ENCODE data around the gene ID3. TPM values are rescaled to one million over a fixed set of nuclear protein-coding genes. Genes with fewer than 3 reads are reported as not detected.
A peak's percentile ranks its signal among the peaks of the same experiment; 100 is the strongest.

ID3 gene
- total RNA-seq, 6 experiments from 2014 or later, result 560 to 690 (median 604) TPM

- DNase-seq, result peak; percentile 91
- peak overlapping the region; percentile 60 for H3K4me3 Mint-ChIP-seq
- H3K27me3 Mint-ChIP-seq (ENCODE audit: insufficient read depth), result peaks cover 2% of the 10 kb centered on the region
- H3K9me3 Mint-ChIP-seq, result no peaks in the 10 kb centered on the region
- H3K4me1 Mint-ChIP-seq (ENCODE audit: low read depth), result peaks cover 56% of the 10 kb centered on the region
- no peaks in the 10 kb centered on the region for H3K36me3 Mint-ChIP-seq (ENCODE audit: low read depth)
- peak overlapping the region; percentile 72 for H3K27ac Mint-ChIP-seq
- TF ChIP-seq CTCF (IDR thresholded peaks at IDR 0.05), result peak; percentile 95
Observed at GRCh38 chr1:23539698-23540266, 19.5 kb downstream of the ID3 start.

- Mint-ChIP-seq H3K4me3 (peak overlapping the region; percentile 36), H3K27ac (peak overlapping the region; percentile 67), H3K9me3 (no peaks in the 10 kb centered on the region), H3K4me1 (ENCODE audit: low read depth) (peaks cover 52% of the 10 kb centered on the region), H3K27me3 (ENCODE audit: insufficient read depth) (peaks cover 2% of the 10 kb centered on the region), H3K36me3 (ENCODE audit: low read depth) (no peaks in the 10 kb centered on the region)
- no peak for TF ChIP-seq CTCF (IDR thresholded peaks at IDR 0.05)
- peak; percentile 54 for DNase-seq
Observed at GRCh38 chr1:23537296-23537973, 21.9 kb downstream of the ID3 start.

GRCh38 chr1:23533246-23534023 is 25.9 kb downstream of the ID3 start:
- Mint-ChIP-seq H3K4me1 (ENCODE audit: low read depth) (peaks cover 68% of the 10 kb centered on the region), H3K4me3 (no peak overlapping the region), H3K36me3 (ENCODE audit: low read depth) (no peaks in the 10 kb centered on the region), H3K9me3 (no peaks in the 10 kb centered on the region), H3K27me3 (ENCODE audit: insufficient read depth) (no peaks in the 10 kb centered on the region; the same call in 1 of the 2 replicates), H3K27ac (no peak overlapping the region)
- TF ChIP-seq CTCF (IDR thresholded peaks at IDR 0.05), result no peak
- DNase-seq, result no peak

- H3K9me3 Mint-ChIP-seq, result no peaks in the 10 kb centered on the region
- no peaks in the 10 kb centered on the region; the same call in 1 of the 2 replicates for H3K27me3 Mint-ChIP-seq (ENCODE audit: insufficient read depth)
- H3K36me3 Mint-ChIP-seq (ENCODE audit: low read depth), result no peaks in the 10 kb centered on the region
- no peak for TF ChIP-seq CTCF (IDR thresholded peaks at IDR 0.05)
- peaks cover 64% of the 10 kb centered on the region for H3K4me1 Mint-ChIP-seq (ENCODE audit: low read depth)
- no peak for DNase-seq
- H3K4me3 Mint-ChIP-seq, result peak overlapping the region; percentile 87
- peak overlapping the region; percentile 55; the same call in 1 of the 2 replicates for H3K27ac Mint-ChIP-seq
Observed at GRCh38 chr1:23531562-23532094, 27.7 kb downstream of the ID3 start.

GRCh38 chr1:23530747-23531561 is 28.3 kb downstream of the ID3 start, which contains the start of gene E2F2:
TSS of gene E2F2 (minus strand) at chr1:23531233. CDS start at chr1:23530793, 440 bp downstream.
- peak; percentile 75 for DNase-seq
- Mint-ChIP-seq H3K9me3 (no peaks in the 10 kb centered on the region), H3K4me1 (ENCODE audit: low read depth) (peaks cover 62% of the 10 kb centered on the region), H3K4me3 (peak within 1 kb of the TSS; percentile 87), H3K27me3 (ENCODE audit: insufficient read depth) (no peaks in the 10 kb centered on the region; the same call in 1 of the 2 replicates), H3K36me3 (ENCODE audit: low read depth) (no peaks in the 10 kb centered on the region), H3K27ac (peak within 1 kb of the TSS; percentile 55)
- peak; percentile 33 for TF ChIP-seq CTCF (IDR thresholded peaks at IDR 0.05)

All from HFFc6 (cell line).